NCI-H2227 (cell line): Measurements from ENCODE around the gene CRYBA2.

ENCODE experiments used
- DNase-seq: peaks from one replicate; lab custom pipeline; 2025; ENCODE audit not compliant: unreplicated experiment; lab: John Stamatoyannopoulos, UW

CRYBA2 gene

GRCh38 chr2:218993345-218994315 is at the start of gene CRYBA2:
TSS of gene CRYBA2 (minus strand) at chr2:218993422. CDS start at chr2:218993176, 246 bp downstream.
- no peak for DNase-seq

GRCh38 chr2:219042750-219043149 is 49.5 kb upstream of the CRYBA2 start:
- DNase-seq: no peak

- no peak for DNase-seq
Observed at GRCh38 chr2:219042157-219042556, 48.9 kb upstream of the CRYBA2 start.

GRCh38 chr2:219041252-219041651 is 48.0 kb upstream of the CRYBA2 start, which contains the start of gene CFAP65:
TSS of gene CFAP65 (minus strand) at chr2:219041516. CDS start at chr2:219039048, 2,468 bp downstream.
- peak; percentile 84 for DNase-seq

- no peak for DNase-seq
Observed at GRCh38 chr2:219038600-219038999, 45.4 kb upstream of the CRYBA2 start.

GRCh38 chr2:219037783-219038499 is 44.7 kb upstream of the CRYBA2 start:
- no peak for DNase-seq

GRCh38 chr2:219035942-219036341 is 42.7 kb upstream of the CRYBA2 start:
- DNase-seq: no peak

GRCh38 chr2:219034823-219035222 is 41.6 kb upstream of the CRYBA2 start:
- no peak for DNase-seq

GRCh38 chr2:219032051-219032745 is 39.0 kb upstream of the CRYBA2 start:
- no peak for DNase-seq

- no peak for DNase-seq
Observed at GRCh38 chr2:219031005-219031738, 38.0 kb upstream of the CRYBA2 start.

- no peak for DNase-seq
Observed at GRCh38 chr2:219030177-219030940, 37.1 kb upstream of the CRYBA2 start.

GRCh38 chr2:219029829-219030165 is 36.6 kb upstream of the CRYBA2 start:
- peak; percentile 89 for DNase-seq

GRCh38 chr2:219028996-219029828 is 36.0 kb upstream of the CRYBA2 start:
- no peak for DNase-seq

- DNase-seq: no peak
Observed at GRCh38 chr2:219028141-219028540, 34.9 kb upstream of the CRYBA2 start.

GRCh38 chr2:219027511-219028055 is 34.4 kb upstream of the CRYBA2 start:
- no peak for DNase-seq

- DNase-seq: no peak
Observed at GRCh38 chr2:219026946-219027345, 33.7 kb upstream of the CRYBA2 start.

GRCh38 chr2:219025637-219026585 is 32.7 kb upstream of the CRYBA2 start:
- DNase-seq: no peak

GRCh38 chr2:219024059-219024458 is 30.8 kb upstream of the CRYBA2 start:
- DNase-seq: no peak
